GM18499 (cell line): ENCODE measurements around the gene NRDC.

Source experiments
- ATAC-seq: cut with Tn5 transposase; IDR thresholded peaks from one replicate; pipeline ENCODE4 v1.9.1; 2021; ENCODE audit warnings: moderate number of reproducible peaks; ENCODE audit not compliant: insufficient read depth, unreplicated experiment

The NRDC gene, protein sequence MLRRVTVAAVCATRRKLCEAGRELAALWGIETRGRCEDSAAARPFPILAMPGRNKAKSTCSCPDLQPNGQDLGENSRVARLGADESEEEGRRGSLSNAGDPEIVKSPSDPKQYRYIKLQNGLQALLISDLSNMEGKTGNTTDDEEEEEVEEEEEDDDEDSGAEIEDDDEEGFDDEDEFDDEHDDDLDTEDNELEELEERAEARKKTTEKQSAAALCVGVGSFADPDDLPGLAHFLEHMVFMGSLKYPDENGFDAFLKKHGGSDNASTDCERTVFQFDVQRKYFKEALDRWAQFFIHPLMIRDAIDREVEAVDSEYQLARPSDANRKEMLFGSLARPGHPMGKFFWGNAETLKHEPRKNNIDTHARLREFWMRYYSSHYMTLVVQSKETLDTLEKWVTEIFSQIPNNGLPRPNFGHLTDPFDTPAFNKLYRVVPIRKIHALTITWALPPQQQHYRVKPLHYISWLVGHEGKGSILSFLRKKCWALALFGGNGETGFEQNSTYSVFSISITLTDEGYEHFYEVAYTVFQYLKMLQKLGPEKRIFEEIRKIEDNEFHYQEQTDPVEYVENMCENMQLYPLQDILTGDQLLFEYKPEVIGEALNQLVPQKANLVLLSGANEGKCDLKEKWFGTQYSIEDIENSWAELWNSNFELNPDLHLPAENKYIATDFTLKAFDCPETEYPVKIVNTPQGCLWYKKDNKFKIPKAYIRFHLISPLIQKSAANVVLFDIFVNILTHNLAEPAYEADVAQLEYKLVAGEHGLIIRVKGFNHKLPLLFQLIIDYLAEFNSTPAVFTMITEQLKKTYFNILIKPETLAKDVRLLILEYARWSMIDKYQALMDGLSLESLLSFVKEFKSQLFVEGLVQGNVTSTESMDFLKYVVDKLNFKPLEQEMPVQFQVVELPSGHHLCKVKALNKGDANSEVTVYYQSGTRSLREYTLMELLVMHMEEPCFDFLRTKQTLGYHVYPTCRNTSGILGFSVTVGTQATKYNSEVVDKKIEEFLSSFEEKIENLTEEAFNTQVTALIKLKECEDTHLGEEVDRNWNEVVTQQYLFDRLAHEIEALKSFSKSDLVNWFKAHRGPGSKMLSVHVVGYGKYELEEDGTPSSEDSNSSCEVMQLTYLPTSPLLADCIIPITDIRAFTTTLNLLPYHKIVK

DNA sequence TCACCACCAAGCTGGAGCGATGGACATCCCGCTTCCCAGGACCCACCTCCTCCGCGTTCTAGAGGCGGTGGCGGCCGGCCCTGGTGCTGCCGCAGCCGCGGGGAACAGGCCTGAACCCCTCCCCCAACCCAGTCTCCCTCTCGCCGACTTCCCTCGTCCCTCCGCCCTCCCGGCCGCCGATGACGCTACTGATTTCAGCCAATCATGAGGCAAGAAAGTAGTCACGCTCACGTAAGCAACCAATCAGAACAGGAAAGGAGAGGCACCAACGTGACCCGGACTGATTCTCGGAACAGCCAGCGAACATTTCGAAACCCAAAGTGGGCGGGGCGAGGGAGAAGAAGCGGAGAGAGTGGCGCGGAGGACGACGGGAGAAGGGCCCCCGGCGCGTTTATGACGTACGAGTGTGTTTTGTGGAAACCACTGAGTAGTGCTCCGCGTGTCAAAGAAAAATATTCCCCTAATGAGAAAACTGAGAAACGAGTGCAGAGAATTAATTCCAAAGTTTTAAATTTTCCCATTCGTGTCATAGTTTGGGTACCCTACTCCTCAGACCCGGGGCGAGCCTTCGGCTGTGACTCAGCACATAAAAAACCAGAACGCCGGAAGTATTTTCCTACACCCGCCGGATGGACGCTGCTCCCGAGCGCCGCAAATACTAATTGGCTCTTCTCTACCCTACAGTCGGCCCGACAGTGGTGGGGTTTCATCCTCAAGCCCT lies at the start of gene NRDC:
Gene NRDC (minus strand): TSS at position 112 of the 721 bp plus-strand sequence. CDS start 112 bp downstream, outside the sequence.
- ATAC-seq, result peak; percentile 88

DNA sequence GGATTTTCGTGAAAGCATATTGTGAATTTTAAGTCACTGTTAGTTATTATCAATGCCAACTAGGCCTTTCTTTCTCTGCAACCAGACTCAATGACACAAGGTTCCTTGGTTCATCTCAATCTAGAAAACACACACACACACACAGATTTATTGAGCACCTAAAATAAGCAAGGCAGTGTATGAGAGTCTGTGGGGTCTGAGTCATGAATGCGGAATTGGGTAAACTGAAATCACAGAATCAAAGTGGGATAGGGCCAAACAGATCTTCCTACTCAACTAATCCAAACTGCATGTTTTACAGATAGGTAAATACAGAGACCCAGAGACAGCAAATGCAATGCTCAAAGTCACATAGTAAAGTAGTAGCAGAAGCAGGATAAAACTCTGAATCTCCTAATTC lies 48.5 kb upstream of the NRDC start:
- ATAC-seq, result no peak

DNA sequence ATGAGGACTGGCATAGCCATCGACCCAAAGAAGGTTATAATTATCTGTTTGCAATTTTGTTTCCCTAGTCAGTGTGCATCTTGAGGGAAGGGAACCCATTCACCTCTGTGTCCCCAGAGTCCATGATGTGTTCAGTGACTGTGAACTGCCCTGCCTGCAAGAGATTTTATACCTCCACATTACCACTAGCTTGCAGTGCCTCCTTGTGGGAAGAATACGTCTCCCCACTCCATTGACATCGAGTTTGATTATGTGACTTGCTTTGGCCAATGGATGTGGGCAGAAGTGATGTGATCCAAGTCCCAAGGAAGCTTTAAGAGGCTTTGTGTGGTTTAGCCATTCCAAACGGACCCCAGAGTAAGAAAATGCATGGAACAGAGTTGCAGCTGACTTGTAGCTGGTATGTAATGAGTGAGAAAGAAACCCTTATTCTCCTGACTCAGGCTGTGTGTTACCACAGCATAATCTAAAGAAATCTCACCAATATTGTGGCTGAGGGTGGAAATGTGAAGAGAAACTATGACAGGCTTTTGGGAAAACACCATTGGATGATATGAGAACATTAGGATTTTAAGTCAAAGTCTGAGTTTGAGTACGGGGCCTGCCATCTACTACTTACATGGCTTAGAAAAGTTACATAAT lies 47.8 kb upstream of the NRDC start:
- ATAC-seq, result no peak

- ATAC-seq, result no peak
Observed at GRCh38 chr1:51924455-51924854, 45.9 kb upstream of the NRDC start.

- ATAC-seq, result no peak
Observed at GRCh38 chr1:51922040-51922439, 43.5 kb upstream of the NRDC start.

- no peak for ATAC-seq
Observed at GRCh38 chr1:51920130-51920529, 41.6 kb upstream of the NRDC start.

DNA sequence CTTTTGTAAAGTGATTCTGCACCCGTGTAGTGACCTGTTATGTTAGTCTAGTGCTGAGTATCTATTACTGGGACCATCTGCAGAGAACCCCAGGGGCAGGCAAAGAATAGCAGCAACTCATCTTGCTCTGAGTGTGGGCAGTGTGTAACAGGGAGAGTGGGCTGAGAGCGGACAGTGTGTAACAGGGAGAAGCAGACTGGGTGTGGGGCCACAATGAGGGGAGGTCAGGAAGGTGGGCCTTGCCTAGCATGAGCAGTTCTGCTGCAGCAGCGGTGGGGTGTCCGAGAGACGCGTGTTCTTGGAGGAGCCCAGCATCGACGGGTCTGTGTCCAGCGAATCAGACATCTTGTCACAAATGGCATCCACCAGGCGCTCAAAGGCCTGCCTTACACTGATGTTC lies 41.2 kb upstream of the NRDC start:
- no peak for ATAC-seq

DNA sequence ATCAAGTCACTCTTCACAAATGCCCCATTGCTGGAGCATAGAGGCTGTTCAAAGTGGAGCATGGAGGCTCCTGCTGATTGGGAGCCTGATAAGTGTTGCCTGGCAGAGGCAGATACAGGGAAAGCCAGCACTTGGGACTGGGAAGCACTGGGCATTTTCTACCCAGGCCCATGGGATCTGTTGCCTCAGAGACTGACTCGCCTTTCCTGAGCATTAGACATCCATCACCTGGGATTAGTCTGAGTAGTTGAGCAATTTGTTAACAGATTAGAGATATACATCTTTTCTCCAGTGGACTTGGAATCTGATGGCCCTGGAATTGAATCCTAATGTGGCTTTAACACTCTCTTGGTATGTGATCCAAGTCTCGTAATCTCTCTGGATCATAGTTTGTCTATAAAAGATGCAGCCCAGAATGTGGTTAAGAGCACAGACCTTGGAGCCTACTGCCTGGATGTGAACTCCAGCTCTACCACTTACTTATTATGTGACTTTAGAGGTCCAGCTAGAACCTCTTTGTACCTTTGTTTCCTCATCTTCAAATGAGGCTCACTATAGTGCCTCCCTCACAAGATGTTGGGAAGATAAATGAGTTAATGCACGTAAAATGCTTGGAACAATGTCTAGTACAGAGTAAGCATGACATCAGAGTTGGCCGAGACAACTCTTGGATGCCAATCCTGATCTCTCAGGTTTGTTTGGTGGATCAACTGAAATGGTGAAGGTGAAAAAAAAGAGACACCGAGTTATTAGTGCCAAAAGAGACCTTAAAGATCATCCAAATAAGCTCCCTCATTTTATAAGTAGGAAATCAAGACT lies 38.3 kb upstream of the NRDC start:
- ATAC-seq, result no peak

GRCh38 chr1:51915951-51916350 lies 37.4 kb upstream of the NRDC start:
- no peak for ATAC-seq

DNA sequence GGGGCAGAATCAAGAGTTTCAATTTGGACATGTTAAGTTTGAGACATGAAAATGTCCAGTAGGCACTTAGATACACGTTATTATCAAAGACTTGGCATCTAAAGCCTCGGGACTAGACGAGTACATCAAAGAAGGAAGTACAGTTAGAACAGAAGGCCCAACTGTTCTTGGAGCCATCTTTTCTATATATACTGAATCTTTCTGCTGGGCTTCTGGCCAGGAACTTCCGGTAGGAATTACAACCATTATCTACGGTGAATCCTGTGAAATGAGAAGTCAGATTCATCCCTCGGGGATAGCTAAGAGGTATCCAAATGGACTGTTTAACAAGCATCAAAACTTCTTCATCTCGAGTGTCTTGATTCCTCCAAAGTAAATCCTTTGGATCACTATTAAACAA lies 34.4 kb upstream of the NRDC start:
- ATAC-seq, result no peak

- no peak for ATAC-seq
Observed at GRCh38 chr1:51910221-51911000, 31.9 kb upstream of the NRDC start.

DNA sequence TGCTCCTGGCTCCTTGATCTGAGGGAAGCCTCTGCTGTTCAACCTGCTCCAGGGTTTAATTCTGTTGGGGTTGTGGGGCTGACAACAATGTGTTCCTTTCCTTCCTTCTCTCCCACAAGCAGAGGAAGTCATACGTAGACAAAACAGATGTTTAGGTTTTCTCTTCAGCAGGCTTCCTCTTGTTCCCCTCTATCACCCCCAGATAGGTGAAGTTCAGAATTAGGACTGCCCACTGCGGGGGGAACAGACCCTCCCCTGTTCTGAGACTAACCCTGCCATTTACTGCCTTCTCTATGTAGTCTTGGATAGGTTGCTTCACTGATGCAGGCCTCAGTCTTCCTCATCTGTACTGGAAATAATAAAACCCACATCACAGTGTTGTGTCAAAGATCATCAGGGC lies 30.0 kb upstream of the NRDC start:
- no peak for ATAC-seq

GRCh38 chr1:51907079-51907702 lies 28.7 kb upstream of the NRDC start:
- ATAC-seq, result no peak

GRCh38 chr1:51906306-51907078 lies 28.0 kb upstream of the NRDC start:
- ATAC-seq, result no peak

GRCh38 chr1:51902456-51902855 lies 23.9 kb upstream of the NRDC start:
- no peak for ATAC-seq

GRCh38 chr1:51901151-51901550 lies 22.6 kb upstream of the NRDC start:
- no peak for ATAC-seq

DNA sequence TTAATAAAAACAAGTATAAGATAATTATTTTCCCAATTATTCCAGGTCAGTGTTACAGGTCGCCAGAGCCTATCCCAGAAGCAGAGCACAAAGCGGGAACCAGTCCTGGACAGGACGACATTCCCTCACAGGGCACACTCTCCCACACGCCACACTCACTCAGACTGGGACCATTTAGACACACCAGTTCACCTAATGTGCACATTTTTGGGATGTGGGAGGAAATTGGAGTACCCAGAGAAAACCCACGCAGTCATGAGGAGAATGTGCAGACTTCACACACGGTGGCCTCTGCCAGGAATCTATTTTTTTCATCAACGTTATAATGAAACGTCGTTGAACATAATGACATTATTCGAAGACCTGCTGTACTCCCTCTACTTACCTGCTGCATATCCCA lies 20.5 kb upstream of the NRDC start:
- ATAC-seq, result no peak
